ENCODE measurements around the gene CDC37. TPM values are rescaled to one million over a fixed set of nuclear protein-coding genes. Genes with fewer than 3 reads are reported as not detected.

The CDC37 gene
- total RNA-seq = 100 to 1,000 TPM; 294 TPM

- POLR2A ChIA-PET = interaction anchor here (0.5 to 4.9 kb wide), 5 partner anchors 9 to 25 kb away, joined by 3 to 27 read pairs (median 7); partner anchors contain the start of gene PDE4A
- CTCF ChIA-PET = interaction anchor here (0.6 to 21.9 kb wide), 25 partner anchors 10 to 255 kb away, joined by 3 to 647 read pairs (median 4); partner anchors contain the start of genes KRI1 and PDE4A
These were observed at the start of gene CDC37 for GRCh38 chr19:10403137-10404021. Gene CDC37 (minus strand): TSS chr19:10403542. CDS start chr19:10403479, 63 bp downstream.

- ChIA-PET POLR2A (no interaction called here), CTCF (interaction anchor here (0.6 to 1.2 kb wide), 4 partner anchors 27 to 48 kb away, joined by 3 read pairs; partner anchors contain the start of gene CDC37)
These were observed 47.7 kb upstream of the CDC37 start for GRCh38 chr19:10450853-10451609.

GRCh38 chr19:10450191-10450852, 47.0 kb upstream of the CDC37 start:
- CTCF ChIA-PET = interaction anchor here (1.2 kb wide), 2 partner anchors 32 to 47 kb away, joined by 3 read pairs; partner anchors contain the start of gene CDC37
- POLR2A ChIA-PET = no interaction called here

- ChIA-PET CTCF (no interaction called here), POLR2A (no interaction called here)
These were observed 45.7 kb upstream of the CDC37 start for GRCh38 chr19:10449037-10449436.

- ChIA-PET POLR2A (interaction anchor here (0.6 kb wide), 1 partner anchor 58 kb away, joined by 3 read pairs; no protein-coding TSS in a partner anchor), CTCF (interaction anchor here (0.6 to 1.3 kb wide), 2 partner anchors 34 to 184 kb away, joined by 3 to 5 read pairs; no protein-coding TSS in a partner anchor)
These were observed 39.4 kb upstream of the CDC37 start for GRCh38 chr19:10442698-10443097.

GRCh38 chr19:10439588-10439987, 36.2 kb upstream of the CDC37 start:
- POLR2A ChIA-PET = interaction anchor here (0.6 kb wide), 1 partner anchor 252 kb away, joined by 3 read pairs; no protein-coding TSS in a partner anchor
- CTCF ChIA-PET = interaction anchor here (0.6 kb wide), 1 partner anchor 24 kb away, joined by 3 read pairs; no protein-coding TSS in a partner anchor

- POLR2A ChIA-PET = no interaction called here
- CTCF ChIA-PET = interaction anchor here (0.6 to 22.5 kb wide), 3 partner anchors 25 to 513 kb away, joined by 3 to 647 read pairs (median 3); partner anchors contain the start of gene CDC37
These were observed 29.8 kb upstream of the CDC37 start for GRCh38 chr19:10433131-10433536.

- CTCF ChIA-PET = interaction anchor here (0.8 to 22.5 kb wide), 2 partner anchors 24 to 119 kb away, joined by 3 to 647 read pairs; partner anchors contain the start of gene CDC37
- POLR2A ChIA-PET = no interaction called here
These were observed 29.4 kb upstream of the CDC37 start for GRCh38 chr19:10432736-10433130.

GRCh38 chr19:10431943-10432735, 28.8 kb upstream of the CDC37 start:
- ChIA-PET POLR2A (interaction anchor here (0.6 kb wide), 1 partner anchor 64 kb away, joined by 4 read pairs; no protein-coding TSS in a partner anchor), CTCF (interaction anchor here (2.9 to 22.5 kb wide), 2 partner anchors 11 to 24 kb away, joined by 12 to 647 read pairs; partner anchors contain the start of genes CDC37 and PDE4A)

- CTCF ChIA-PET = interaction anchor here (2.9 to 22.5 kb wide), 2 partner anchors 10 to 23 kb away, joined by 12 to 647 read pairs; partner anchors contain the start of genes CDC37 and PDE4A
These were observed 28.1 kb upstream of the CDC37 start for GRCh38 chr19:10431254-10431942.

GRCh38 chr19:10430505-10431253, 27.3 kb upstream of the CDC37 start:
- CTCF ChIA-PET = interaction anchor here (0.9 to 22.5 kb wide), 3 partner anchors 10 to 172 kb away, joined by 3 to 647 read pairs (median 12); partner anchors contain the start of genes CDC37 and PDE4A

More at GRCh38 chr19:10431254-10431942, 28.1 kb upstream of the CDC37 start:
- POLR2A ChIA-PET = interaction anchor here (0.6 kb wide), 1 partner anchor 63 kb away, joined by 4 read pairs; no protein-coding TSS in a partner anchor

GRCh38 chr19:10428996-10429381, 25.6 kb upstream of the CDC37 start:
- ChIA-PET CTCF (interaction anchor here (2.0 to 22.5 kb wide), 2 partner anchors 20 to 170 kb away, joined by 6 to 647 read pairs; partner anchors contain the start of gene CDC37), POLR2A (interaction anchor here (0.7 to 1.9 kb wide), 2 partner anchors 24 to 25 kb away, joined by 7 to 9 read pairs; partner anchors contain the start of gene CDC37)

More at GRCh38 chr19:10430505-10431253, 27.3 kb upstream of the CDC37 start:
- POLR2A ChIA-PET = no interaction called here

- POLR2A ChIA-PET = interaction anchor here (1.0 kb wide), 2 partner anchors 9 to 15 kb away, joined by 5 read pairs; no protein-coding TSS in a partner anchor
- CTCF ChIA-PET = interaction anchor here (0.6 to 22.5 kb wide), 4 partner anchors 19 to 217 kb away, joined by 3 to 647 read pairs (median 4); partner anchors contain the start of gene CDC37
These were observed 23.8 kb upstream of the CDC37 start for GRCh38 chr19:10427169-10427568.

GRCh38 chr19:10424011-10424637, 20.8 kb upstream of the CDC37 start:
- POLR2A ChIA-PET = interaction anchor here (0.5 to 1.2 kb wide), 2 partner anchors 12 to 18 kb away, joined by 3 to 5 read pairs; no protein-coding TSS in a partner anchor
- CTCF ChIA-PET = interaction anchor here (1.2 to 22.5 kb wide), 4 partner anchors 12 to 153 kb away, joined by 3 to 647 read pairs (median 4); partner anchors contain the start of genes CDC37 and ICAM1

GRCh38 chr19:10422846-10423245, 19.5 kb upstream of the CDC37 start:
- ChIA-PET POLR2A (no interaction called here), CTCF (interaction anchor here (0.7 to 22.5 kb wide), 6 partner anchors 13 to 380 kb away, joined by 3 to 647 read pairs (median 4); partner anchors contain the start of genes CDC37 and ICAM1)
